ENCODE measurements around the gene PCDHGC3.
A peak's percentile ranks its signal among the peaks of the same experiment; 100 is the strongest.

PCDHGC3 gene

DNA sequence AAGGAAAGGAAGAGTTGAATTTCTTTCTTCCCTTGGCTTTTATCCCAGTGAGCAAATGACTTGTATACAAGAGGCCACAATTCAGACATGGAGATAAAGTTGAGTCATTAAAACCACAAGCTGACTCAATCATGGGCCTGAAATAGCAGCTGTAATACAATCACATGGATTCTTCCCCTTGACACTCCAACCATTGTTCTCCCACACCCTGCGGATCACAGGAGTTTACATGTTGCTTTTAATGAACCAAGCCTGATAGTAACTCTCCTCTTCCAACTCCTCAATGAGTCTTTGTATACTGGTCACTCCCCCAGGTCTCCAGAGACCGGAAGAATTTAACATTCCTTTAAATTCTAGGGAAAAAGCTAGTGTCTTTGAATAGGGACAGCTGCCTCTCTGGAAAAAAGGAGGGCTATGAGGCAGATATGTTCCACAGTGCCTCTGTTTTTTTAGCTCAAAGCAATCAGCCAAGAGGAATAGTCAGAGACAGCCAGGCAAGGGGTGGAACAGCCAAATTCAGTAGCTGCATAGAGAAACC is 45.5 kb downstream of the PCDHGC3 start:
- no peak for TF ChIP-seq CTCF (conservative IDR thresholded peaks at IDR 0.05; ENCODE audit: control insufficient read depth, insufficient read depth, low read depth, low read length)
- H3K4me3 ChIP-seq (ENCODE audit: control insufficient read depth, low read depth, low read length) = no peak overlapping the region
- DNase-seq (ENCODE audit: low read depth) = peak; percentile 99

DNA sequence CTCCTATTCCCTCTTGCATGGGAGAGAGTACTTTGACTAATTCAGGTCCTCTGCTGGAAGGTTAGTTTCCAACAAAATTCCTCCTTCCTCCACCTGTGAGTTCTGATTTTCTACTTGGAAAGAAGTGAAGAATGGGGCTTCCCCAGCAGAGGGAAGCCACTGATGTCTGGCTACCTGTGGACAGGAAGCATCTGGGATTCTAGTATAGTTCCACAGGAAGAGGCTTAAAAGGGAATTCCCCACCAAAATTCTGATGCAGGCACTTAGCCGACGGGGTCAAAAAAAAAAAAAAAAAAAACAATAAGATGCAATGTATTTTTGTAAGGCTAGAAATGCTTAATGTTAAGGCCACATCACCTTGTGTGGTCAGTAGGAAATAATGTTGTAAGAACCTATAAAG is 46.5 kb downstream of the PCDHGC3 start:
- TF ChIP-seq CTCF (conservative IDR thresholded peaks at IDR 0.05; ENCODE audit: control insufficient read depth, insufficient read depth, low read depth, low read length) = no peak
- H3K4me3 ChIP-seq (ENCODE audit: control insufficient read depth, low read depth, low read length) = no peak overlapping the region
- no peak for DNase-seq (ENCODE audit: low read depth)

DNA sequence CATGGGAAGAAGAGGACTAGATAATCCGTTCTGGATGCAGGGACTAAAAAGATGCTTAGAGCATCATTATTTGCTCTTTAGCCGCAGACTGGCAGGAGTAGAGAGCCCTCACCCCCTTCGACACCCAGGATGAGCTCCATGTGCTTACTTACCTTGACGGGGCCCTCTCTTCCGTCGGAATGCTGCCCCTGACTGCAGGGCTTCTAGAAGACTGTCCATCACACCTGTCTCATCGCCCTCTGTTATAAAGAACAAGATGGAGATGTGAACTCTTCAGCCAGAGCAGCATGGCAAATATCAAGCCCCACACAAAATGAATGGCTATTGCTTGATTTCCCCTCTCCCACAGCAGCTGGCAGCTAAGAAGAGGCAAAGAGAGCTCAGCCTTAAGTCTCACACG is 48.2 kb downstream of the PCDHGC3 start:
- no peak for DNase-seq (ENCODE audit: low read depth)
- no peak overlapping the region for H3K4me3 ChIP-seq (ENCODE audit: control insufficient read depth, low read depth, low read length)
- no peak for TF ChIP-seq CTCF (conservative IDR thresholded peaks at IDR 0.05; ENCODE audit: control insufficient read depth, insufficient read depth, low read depth, low read length)

- DNase-seq (ENCODE audit: low read depth) = peak; percentile 98
- no peak overlapping the region for H3K4me3 ChIP-seq (ENCODE audit: control insufficient read depth, low read depth, low read length)
- peak; percentile 99 for TF ChIP-seq CTCF (conservative IDR thresholded peaks at IDR 0.05; ENCODE audit: control insufficient read depth, insufficient read depth, low read depth, low read length)
Measured at GRCh38 chr5:141524604-141525597, 49.1 kb downstream of the PCDHGC3 start.

DNA sequence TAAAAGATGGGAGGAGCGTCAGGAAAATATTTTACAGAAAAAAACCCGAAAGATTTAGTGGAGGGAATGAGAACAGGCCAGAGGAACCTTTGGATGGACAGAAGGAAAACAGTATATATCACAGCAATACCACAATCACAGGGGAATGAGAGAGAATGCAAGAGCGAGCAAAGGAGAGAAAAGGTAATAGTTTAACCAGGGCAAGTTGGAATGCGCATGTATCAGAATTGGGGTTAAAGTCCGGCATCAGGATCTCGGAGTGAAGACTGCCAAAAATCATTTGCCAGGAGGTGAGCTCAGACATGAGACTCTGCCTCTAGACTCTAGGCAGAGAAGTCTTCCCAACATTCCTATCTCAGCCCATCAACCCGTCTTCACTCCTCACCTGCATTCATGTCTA is 49.9 kb downstream of the PCDHGC3 start:
- no peak overlapping the region for H3K4me3 ChIP-seq (ENCODE audit: control insufficient read depth, low read depth, low read length)
- no peak for TF ChIP-seq CTCF (conservative IDR thresholded peaks at IDR 0.05; ENCODE audit: control insufficient read depth, insufficient read depth, low read depth, low read length)
- DNase-seq (ENCODE audit: low read depth) = peak; percentile 40

DNA sequence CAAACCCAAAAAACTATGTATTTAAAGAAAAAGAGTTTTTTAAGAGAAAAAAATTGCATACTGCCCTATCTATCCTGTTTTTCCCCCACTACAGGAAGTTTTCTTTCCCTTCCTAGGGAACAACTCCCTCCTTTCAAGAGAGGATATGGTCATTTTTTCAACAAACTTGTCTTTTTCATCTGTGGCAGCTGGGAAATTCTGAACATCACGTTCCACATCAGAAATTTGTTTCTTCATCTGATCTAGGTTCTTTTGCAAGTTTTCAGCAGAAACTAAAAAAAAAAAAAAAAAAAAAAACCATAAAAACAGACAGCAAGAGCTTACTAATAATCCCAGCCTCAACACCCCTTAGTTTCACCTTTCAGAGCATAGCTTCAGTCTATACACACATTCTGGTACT is 51.7 kb downstream of the PCDHGC3 start:
- no peak for DNase-seq (ENCODE audit: low read depth)
- no peak overlapping the region for H3K4me3 ChIP-seq (ENCODE audit: control insufficient read depth, low read depth, low read length)
- no peak for TF ChIP-seq CTCF (conservative IDR thresholded peaks at IDR 0.05; ENCODE audit: control insufficient read depth, insufficient read depth, low read depth, low read length)
